HepG2 (cell line): Measurements from ENCODE around the gene FAF2. TPM values are rescaled to one million over a fixed set of nuclear protein-coding genes. Genes with fewer than 3 reads are reported as not detected.

Experiments used
- ATF7 ChIP-seq, 2 experiments: fragments of 450-650 bp in 1 of 2; sonication (generic) in 1 of 2; formaldehyde crosslinking in 1 of 2; IDR thresholded peaks; 2 replicates each; pipeline versions ENCODE4 v1.4.0 to v1.6.1; 2016 to 2020; ENCODE audit warnings: antibody characterized with exemption in 1 of 2, mild to moderate bottlenecking in 1 of 2, missing genetic modification reagents in 1 of 2
- CBX1 ChIP-seq: IDR thresholded peaks from one replicate; pipeline ENCODE4 v1.6.1; 2016; ENCODE audit warnings: antibody characterized with exemption, low read depth
- CEBPG ChIP-seq: IDR thresholded peaks from 2 replicates; pipeline ENCODE4 v1.6.1; 2016
- DNMT1 ChIP-seq: sonication (generic); formaldehyde crosslinking; IDR thresholded peaks from 2 replicates; pipeline ENCODE4 v1.5.1; 2020; ENCODE audit warnings: mild to moderate bottlenecking, missing genetic modification reagents
- ETV5 ChIP-seq: IDR thresholded peaks from 2 replicates; pipeline ENCODE4 v1.6.1; 2018; ENCODE audit warnings: missing biosample characterization, missing genetic modification reagents, inconsistent platforms, borderline replicate concordance
- JDP2 ChIP-seq: sonication (generic); formaldehyde crosslinking; IDR thresholded peaks from 2 replicates; pipeline ENCODE4 v1.8.1; 2022; ENCODE audit warnings: missing genetic modification reagents, borderline replicate concordance
- KDM5A ChIP-seq: fragments of 200-600 bp; sonication (generic); IDR thresholded peaks from 2 replicates; pipeline ENCODE4 v1.7.0; 2018; ENCODE audit warnings: antibody characterized with exemption, mild to moderate bottlenecking, low read length, borderline replicate concordance
- KMT2A ChIP-seq: sonication (generic); formaldehyde crosslinking; IDR thresholded peaks from 2 replicates; pipeline ENCODE4 v1.4.0; 2020; ENCODE audit warnings: missing genetic modification reagents
- MAFF ChIP-seq: IDR thresholded peaks from 2 replicates; pipeline ENCODE4 v1.6.1; 2011; ENCODE audit warnings: low read depth, low read length, improper control_type of control experiment
- MAX ChIP-seq: IDR thresholded peaks from 2 replicates; pipeline ENCODE4 v1.6.1; 2012; ENCODE audit warnings: inconsistent platforms
- PHF21A ChIP-seq: sonication (generic); formaldehyde crosslinking; IDR thresholded peaks from 2 replicates; pipeline ENCODE4 v1.5.0; 2020; ENCODE audit warnings: mild to moderate bottlenecking, missing genetic modification reagents
- POGZ ChIP-seq: sonication (generic); formaldehyde crosslinking; IDR thresholded peaks from 2 replicates; pipeline ENCODE4 v1.4.0; 2020; ENCODE audit warnings: mild to moderate bottlenecking, missing genetic modification reagents
- RAD21 ChIP-seq: fragments of 450-650 bp; formaldehyde crosslinking; IDR thresholded peaks from 2 replicates; pipeline ENCODE4 v1.5.0; 2020; ENCODE audit warnings: mild to moderate bottlenecking
- RBM22 ChIP-seq: fragments of 200-400 bp; formaldehyde crosslinking; optimal IDR thresholded peaks from 2 replicates; pipeline ENCODE3; 2017; ENCODE audit warnings: mild to moderate bottlenecking, low read length, moderate library complexity
- RFXANK ChIP-seq: IDR thresholded peaks from 2 replicates; pipeline ENCODE4 v1.6.1; 2016
- SKI ChIP-seq: fragments of 450-650 bp; IDR thresholded peaks from one replicate; pipeline ENCODE4 v1.6.1; 2018; ENCODE audit warnings: mild to moderate bottlenecking; ENCODE audit not compliant: partially characterized antibody
- SP2 ChIP-seq: sonication (generic); formaldehyde crosslinking; IDR thresholded peaks from 2 replicates; pipeline ENCODE4 v1.5.1; 2020; ENCODE audit warnings: mild to moderate bottlenecking, missing genetic modification reagents
- STAT6 ChIP-seq: sonication (generic); formaldehyde crosslinking; IDR thresholded peaks from 2 replicates; pipeline ENCODE4 v1.4.0; 2020; ENCODE audit warnings: missing genetic modification reagents, mild to moderate bottlenecking, borderline replicate concordance
- ZGPAT ChIP-seq: IDR thresholded peaks from 2 replicates; pipeline ENCODE4 v1.6.1; 2016; ENCODE audit warnings: mild to moderate bottlenecking
- ZNF264 ChIP-seq: sonication (generic); formaldehyde crosslinking; IDR thresholded peaks from 2 replicates; pipeline ENCODE4 v1.4.0; 2020; ENCODE audit warnings: missing genetic modification reagents
- ZNF547 ChIP-seq: sonication (generic); formaldehyde crosslinking; IDR thresholded peaks from 2 replicates; pipeline ENCODE4 v1.5.1; 2020; ENCODE audit warnings: mild to moderate bottlenecking, missing genetic modification reagents
- ZNF772 ChIP-seq: sonication (generic); formaldehyde crosslinking; IDR thresholded peaks from 2 replicates; pipeline ENCODE4 v1.5.0; 2020; ENCODE audit warnings: mild to moderate bottlenecking, missing genetic modification reagents
- ZNF850 ChIP-seq: sonication (generic); formaldehyde crosslinking; conservative IDR thresholded peaks from 2 replicates; pipeline ENCODE4 v1.9.0; 2021; ENCODE audit warnings: mild to moderate bottlenecking, missing genetic modification reagents
- ZUFSP ChIP-seq: sonication (generic); formaldehyde crosslinking; IDR thresholded peaks from 2 replicates; pipeline ENCODE4 v1.9.0; 2021; ENCODE audit warnings: missing genetic modification reagents, mild to moderate bottlenecking, borderline replicate concordance
- polyA plus RNA-seq, 8 experiments: library from polyadenylated mRNA; depleted of rRNA in 3 of 8; stranded (reverse) in 7 of 8; unstranded in 1 of 8; fragments of >200 nt; fragmentation: Illumina TruSeq in 4 of 8; extraction: Trizol in 4 of 8; gene quantifications; 2 replicates each; pipeline versions ENCODE4 v1.2.1 to v1.2.3, GENCODE V29; 2011 to 2016; ENCODE audit warnings: low read depth in 4 of 8, missing spikeins in 1 of 8, mixed read lengths in 1 of 8; ENCODE audit not compliant: insufficient read depth in 1 of 8
- total RNA-seq, 5 experiments: library from RNA; depleted of rRNA; stranded (reverse); fragments of >200 nt; fragmentation: Illumina TruSeq; extraction: Trizol; gene quantifications; 2 replicates each; pipeline ENCODE4 v1.2.3, GENCODE V29; 2016; ENCODE audit warnings: low read depth in 1 of 5

The FAF2 gene
- total and polyA plus RNA-seq, 2 of the 13 experiments (the other 11 are each of a cell fraction or from before 2014, with no cell fraction given), result 27.8 to 34.3 TPM

GRCh38 chr5:176537554-176538229, 89.5 kb downstream of the FAF2 start (continued):
- TF ChIP-seq STAT6 (peak; percentile 68; the same call in 1 of the 2 replicates), CBX1 (no peak), ZNF264 (CRISPR knock-in tag) (0 out of 2 replicates have a peak, but pooled peaks have one; percentile 43), ATF7 (IDR thresholded peaks at IDR 0.05) (peak; percentile 100), ATF7 (CRISPR knock-in tag; IDR thresholded peaks at IDR 0.05) (peak; percentile 95), ZUFSP (CRISPR knock-in tag) (no peak), ETV5 (CRISPR knock-in tag) (0 out of 2 replicates have a peak, but pooled peaks have one; percentile 10), ZGPAT (CRISPR knock-in tag) (peak; percentile 42; the same call in 1 of the 2 replicates), SKI (no peak), ZNF772 (CRISPR knock-in tag) (0 out of 2 replicates have a peak, but pooled peaks have one; percentile 36), PHF21A (CRISPR knock-in tag) (peak; percentile 15; the same call in 1 of the 2 replicates), ZNF547 (peak; percentile 70; the same call in 1 of the 2 replicates), ZNF850 (CRISPR knock-in tag) (no peak), MAFF (no peak), DNMT1 (CRISPR knock-in tag) (no peak), RAD21 (CRISPR knock-in tag) (0 out of 2 replicates have a peak, but pooled peaks have one; percentile 6), RFXANK (CRISPR knock-in tag) (0 out of 2 replicates have a peak, but pooled peaks have one; percentile 71), MAX (peak; percentile 47), SP2 (CRISPR knock-in tag) (peak; percentile 76), JDP2 (no peak; the same call in 1 of the 2 replicates), CEBPG (CRISPR knock-in tag) (peak; percentile 87), KMT2A (CRISPR knock-in tag) (0 out of 2 replicates have a peak, but pooled peaks have one; percentile 11), KDM5A (peak; percentile 70; the same call in 1 of the 2 replicates), POGZ (CRISPR knock-in tag) (peak; percentile 27; the same call in 1 of the 2 replicates), RBM22 (no peak)
